NCI-H1092 treated with DMSO at 0.1 percent for 48 hours (cell line): ENCODE measurements around the gene LIMS2.

Experiments
- DNase-seq: peaks from one replicate; lab custom pipeline; 2025; lab: John Stamatoyannopoulos, UW

LIMS2 gene

DNA sequence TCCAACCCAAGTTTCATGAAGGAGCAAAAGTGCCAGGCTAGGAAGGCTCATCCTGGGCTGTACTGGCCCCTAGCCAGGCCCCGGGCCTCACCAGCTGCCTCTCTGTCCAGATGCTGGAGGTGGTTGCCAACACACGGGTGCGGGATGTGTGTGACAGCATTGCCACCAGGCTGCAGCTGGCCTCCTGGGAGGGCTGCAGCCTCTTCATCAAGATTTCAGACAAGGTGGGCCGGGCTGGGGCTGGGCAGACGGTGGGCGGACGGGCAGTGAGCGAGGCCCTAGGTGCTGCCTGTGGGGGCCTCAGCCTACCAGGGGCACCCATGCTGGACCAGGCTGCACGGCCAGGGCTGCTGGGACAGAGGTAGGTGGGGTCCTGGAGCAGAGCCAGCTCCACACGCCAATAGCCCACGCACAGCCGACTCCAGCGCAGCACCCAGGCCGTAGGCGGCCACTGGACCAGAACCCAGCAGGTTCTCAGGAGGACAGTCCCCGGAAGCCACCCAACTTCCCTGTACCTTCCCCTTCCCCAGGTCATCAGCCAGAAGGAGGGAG lies 41.2 kb downstream of the LIMS2 start:
- peak; percentile 6 for DNase-seq

DNA sequence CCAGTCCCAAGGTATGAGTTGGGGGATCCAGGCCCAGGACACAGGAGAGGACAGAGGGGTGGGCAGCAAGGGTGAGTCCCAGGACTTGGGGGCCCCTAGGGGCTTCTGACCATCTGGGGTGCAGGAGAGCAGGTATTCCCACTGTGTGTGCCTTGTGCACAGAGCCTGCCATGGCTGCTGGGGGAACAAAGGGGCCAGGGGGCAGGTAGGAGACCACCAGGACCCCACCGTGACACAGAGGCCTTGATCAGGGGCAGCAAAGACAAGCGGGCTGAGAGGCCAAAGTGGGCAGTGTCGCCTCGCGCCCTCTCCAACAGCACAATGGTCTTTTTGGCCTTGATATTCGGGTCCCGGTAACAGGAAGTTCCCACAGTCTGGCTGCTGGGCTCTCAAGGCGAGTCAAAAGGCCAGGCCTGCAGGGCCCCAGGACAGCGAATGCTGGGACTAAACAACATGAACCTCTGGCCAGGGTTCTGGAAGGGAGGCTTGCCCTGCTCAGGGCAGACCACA lies 41.7 kb downstream of the LIMS2 start:
- no peak for DNase-seq

DNA sequence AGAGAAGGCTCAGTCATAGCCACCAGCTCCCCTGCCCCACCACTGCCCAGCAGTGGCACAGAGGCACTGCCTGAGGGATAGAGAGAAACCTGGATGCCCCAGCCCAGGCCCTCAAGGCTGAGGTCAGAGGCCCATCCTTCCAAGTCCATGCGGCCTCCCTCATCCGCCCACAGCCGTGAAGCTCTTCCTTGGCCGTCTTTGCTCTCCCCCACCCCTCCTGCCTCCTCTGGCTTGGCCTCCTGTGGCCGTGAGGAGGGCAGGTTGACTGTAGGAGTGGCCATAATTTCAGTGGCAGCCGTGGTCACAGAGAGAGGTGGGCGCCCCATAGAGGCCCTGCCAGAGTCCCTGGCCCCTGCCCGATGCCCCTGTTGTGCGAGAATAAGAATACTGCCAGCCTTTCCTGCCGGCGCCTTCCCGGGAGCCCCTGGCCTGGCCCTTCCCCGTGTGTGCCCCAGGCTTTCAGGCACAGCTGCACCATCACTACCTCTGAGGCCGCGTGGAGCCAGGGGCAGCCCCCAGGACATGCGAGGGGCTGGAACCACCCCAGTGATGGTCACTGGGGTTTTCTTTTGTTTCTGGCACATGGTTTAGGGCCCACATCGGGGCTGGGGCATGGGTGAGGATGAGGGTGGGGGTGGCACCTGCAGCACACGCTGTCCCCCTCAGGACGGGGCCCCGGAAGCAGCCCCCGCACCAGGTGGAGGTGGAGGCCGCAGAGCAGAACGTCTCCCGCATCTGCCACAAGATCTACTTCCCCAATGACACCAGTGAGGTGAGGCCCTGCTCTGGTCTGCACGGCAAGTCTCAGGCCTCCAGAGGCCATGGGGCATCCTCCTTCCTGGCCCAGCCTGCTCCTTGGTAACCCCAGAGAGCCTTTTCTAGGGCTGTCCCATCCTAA lies 42.5 kb downstream of the LIMS2 start:
- no peak for DNase-seq

DNA sequence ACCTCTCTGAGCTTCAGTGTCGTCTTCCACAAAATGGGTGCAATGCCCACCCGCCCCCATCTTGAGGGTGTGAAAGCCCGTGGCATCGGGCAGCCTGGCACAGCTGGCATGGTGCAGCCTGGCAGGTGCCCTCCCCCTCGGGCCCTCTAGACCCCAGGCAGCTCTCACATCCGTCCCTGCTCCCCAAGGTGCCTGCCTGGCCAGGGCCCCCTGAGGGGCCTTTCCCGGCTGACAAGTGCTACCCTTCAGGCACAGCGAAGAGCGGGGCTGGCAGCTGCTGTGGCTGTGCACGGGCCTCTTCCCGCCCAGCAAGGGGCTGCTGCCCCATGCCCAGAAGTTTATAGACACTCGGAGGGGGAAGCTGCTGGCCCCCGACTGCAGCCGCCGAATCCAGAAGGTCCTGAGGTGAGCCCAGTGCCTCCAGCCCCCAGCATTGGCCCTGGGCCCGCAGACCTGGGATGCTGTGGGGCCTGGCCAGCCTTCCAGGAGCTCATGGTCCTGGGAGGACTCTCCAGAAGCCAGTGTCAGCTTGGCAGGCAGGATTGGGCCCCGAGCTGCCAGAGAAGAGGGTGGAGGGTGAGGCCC lies 43.2 kb downstream of the LIMS2 start:
- no peak for DNase-seq

DNA sequence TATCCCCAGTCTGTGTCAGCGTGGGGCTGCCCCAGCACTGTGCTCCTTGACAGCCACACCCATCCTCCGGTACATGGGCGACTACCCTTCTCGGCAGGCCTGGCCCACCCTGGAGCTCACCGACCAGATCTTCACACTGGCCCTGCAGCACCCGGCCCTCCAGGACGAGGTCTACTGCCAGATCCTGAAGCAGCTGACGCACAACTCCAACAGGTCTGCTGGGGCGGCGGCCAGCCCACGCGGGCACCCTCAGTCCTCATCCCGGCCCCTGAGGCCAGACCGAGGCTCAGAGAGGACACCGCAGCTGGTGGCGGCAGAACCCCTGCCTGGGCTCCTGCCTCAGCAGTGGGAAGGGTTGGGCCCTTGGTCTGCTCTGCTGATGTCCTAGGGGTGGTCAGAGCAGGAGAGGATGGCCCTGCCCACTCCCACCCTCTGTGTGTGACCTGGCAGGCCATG lies 43.8 kb downstream of the LIMS2 start:
- no peak for DNase-seq

DNA sequence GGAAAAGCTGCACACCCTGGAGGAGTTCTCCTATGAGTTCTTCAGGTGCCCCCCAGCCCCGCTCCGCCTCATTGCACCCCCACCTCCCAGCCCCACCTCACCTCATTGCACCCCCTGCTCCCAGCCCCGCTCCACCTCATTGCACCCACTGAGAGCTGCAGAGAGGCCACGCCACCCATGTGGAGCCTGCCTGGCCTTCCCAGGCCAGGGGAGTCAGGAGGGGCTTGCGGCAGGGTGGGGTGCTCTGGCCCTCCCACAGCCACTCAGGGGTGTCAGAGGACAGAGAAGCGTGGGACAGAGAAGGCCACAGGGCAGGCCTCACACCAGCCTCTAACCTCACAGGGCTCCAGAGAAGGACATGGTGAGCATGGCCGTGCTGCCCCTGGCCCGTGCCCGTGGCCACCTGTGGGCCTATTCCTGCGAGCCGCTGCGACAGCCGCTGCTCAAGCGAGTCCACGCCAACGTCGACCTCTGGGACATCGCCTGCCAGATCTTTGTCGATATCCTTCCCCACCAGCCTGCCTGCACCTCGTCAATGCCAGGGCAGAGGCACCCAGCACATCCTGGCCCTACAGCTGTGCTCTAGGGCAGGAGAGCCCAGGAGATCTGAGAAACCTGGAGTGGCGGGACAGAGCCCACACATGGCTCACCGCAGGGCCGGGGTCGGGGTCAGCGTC lies 44.3 kb downstream of the LIMS2 start:
- no peak for DNase-seq

DNA sequence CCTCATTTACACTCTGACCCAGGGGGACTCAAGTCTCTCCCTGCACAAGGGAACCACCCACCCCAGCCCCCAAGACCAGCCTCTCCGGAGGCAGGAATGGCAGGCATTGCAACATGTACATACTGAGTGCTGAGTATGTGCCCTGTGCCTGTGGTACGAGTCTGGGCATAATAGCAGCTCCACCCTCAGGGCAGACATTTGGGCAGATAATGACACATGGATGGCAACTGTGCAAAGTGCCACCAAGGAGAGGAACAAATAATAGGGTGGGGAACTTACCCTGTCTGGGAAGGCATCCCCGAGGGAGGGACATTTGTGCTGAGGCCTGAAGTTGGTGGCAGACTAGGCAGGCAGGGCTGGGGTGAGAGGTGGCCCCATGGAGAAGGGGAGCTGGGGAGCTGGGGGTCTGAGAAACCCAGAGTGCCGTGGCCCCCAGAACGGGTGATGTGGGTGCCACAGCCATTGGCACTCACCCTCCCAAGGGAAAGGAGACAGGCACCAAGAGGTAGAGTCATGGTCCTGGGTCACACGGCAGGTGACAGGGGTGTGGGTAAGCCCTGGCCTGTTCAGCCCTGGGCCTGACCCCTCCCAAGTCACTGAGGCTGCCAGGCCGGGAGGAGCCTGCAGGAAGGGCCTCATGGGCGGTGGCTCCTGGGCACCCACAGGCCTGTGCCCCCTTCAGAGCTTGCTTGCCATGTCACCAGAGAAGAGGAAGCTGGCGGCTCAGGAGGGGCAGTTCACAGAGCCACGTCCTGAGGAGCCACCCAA lies 45.0 kb downstream of the LIMS2 start:
- no peak for DNase-seq

DNA sequence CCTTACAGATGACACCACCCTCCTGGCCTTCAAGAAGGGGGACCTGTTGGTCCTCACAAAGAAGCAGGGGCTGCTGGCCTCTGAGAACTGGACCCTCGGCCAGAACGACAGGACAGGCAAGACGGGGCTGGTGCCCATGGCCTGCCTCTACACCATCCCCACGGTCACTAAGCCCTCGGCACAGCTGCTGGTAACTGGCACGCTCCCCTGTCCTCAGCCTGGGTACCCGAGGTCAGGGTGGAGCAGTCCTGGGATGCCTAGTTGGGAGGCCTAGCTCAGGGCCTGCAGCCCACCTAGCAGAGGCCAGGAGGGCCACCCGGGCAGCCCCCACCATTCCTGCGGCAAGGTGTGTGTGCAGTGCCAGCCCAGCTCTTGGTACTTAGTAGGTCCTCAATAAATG lies 45.7 kb downstream of the LIMS2 start:
- no peak for DNase-seq

DNA sequence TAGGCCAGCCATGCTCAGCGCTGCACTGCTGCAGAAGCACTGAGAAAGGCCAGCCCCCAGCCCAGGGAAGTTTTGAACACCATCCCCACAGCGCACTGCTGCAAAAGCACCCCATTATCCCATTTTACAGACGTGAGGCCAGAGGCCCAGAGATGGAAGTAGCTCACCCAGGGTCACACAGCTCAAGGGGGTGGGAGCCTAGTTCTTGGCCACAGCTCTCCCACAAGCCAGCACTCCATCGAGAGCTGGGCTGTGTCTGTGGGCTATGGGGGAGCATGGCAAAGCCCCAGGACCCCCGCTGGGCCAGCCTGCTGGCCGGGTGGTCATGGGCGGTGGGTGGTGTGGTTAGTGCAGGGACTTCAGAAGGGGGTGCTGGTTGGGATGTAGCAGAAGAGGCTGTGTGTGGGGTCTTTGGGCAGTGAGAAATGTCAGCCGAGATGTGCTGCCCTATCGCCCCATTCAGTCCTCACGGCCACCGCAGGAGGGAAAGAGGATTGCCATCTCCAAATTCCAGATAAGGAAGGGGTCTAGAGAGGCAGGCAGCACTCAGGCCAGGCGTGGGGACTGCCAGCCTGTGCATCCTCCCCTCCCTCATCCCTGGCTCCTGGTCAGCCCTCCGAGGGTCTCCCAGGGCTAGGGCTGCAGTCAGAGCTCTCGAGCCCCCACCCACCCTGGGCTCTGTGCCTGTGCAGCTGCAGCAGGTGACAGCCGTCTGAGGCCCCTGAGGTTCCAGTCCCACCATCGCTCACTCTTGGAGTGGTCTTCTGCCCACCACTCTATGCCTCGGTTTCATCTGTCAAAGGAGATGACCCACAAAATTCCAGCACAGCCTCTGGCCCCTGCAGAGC lies 46.3 kb downstream of the LIMS2 start:
- no peak for DNase-seq

DNA sequence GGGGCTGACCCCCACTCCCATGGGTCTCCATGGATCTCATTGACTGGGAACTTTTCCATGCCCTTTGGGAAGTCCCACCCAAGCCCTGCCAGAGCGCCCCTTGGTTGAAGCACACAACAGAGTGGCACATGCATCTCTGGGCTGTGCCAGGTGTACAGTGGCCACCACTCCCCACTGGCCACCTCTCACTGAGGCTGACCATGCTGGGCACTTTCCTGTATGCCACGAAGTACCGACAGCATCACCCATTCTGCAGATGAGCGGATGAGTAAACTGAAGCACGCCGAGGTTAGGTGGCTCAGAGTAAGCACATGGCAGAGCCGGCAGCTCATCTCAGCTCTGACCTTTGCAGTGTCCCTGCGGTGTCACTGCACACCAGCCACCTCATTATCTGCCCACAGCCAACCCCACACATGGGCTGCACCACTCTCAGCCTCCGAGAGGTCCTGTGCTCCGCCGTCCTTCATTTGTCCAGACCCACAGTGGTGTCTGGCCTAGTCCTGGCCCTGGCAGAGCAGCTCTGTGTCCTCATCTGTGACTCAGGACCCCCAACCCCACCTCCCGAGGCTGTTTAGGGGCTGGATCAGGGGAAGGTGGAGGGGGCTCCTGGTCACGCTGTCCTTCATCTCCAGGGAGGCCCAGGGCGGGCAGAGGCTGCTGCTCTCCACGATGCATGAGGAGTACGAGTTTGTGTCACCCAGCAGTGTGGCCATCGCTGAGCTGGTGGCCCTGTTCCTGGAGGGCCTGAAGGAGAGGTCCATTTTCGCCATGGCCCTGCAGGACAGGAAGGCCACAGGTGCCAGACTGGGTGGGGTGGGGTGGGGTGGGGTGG lies 47.4 kb downstream of the LIMS2 start:
- no peak for DNase-seq

DNA sequence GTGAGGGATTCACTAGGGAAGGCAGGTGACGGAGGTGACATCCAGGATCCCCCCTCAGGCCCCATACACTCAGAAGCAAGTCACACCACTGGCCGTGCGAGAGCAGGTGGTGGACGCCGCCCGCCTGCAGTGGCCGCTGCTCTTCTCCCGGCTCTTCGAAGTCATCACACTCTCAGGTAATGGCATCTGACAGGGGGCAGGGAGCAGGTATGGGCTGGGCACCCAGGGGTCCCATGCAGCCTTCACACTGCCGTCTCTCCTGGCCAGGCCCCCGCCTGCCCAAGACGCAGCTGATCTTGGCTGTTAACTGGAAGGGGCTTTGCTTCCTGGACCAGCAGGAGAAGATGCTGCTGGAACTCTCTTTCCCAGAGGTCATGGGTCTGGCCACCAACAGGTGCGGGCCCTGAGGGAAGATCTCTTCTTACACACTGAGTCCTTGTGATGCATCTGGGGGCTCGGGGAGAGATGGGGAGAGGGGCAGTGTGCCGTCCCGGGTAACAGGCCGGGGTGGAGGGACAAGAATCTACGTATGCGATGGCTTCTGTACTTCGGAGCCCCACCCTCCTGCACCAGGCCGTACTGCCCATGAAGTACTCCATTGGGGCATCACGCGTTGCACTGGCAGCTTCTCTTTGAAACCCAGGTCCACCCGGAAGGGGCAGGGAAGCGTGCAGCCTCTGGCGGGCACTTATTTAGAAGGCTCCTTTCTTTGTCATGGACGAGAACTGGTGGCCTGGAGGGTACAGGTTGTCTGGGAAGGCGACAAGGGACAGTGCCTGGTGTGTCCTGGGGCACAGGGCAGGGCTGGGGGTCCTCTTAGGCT lies 48.2 kb downstream of the LIMS2 start:
- no peak for DNase-seq

DNA sequence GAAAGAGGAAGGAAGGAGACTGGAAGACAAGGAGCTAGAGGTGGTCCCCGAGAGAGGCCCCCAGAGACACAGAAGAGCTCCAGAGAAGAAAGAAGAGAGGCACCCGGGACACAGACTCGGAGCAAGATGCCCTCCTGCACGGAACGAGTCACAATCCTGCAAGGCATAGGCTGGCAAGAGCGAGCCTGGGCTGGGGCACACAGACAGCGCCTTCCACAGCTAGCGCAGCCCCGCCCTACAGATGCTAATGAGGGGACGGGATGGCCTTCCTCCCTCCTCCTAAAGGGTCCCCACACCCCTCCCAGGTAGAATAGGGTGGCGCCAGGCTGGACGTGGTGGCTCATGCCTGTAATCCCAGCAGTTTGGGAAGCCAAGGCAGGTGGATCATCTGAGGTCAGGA lies 49.2 kb downstream of the LIMS2 start:
- DNase-seq, result no peak

DNA sequence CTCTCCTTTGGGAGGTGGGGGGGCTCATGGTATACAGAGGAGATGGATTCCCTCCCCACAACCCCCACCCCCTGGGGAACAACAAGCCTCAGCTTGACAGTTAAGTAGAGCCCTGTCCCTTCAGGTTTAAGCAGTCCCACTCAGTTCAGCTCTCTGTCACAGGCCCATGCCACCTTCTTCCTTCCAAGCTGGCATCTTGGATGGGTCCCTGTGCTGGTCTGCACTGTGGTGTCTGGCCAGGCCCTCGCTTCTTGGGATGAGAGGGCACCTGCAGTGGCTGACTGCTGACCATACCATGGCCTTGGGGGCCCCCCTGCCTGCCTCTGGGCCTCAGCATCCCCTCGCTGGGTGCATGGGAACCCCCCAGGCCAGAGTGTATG lies 49.8 kb downstream of the LIMS2 start:
- no peak for DNase-seq

DNA sequence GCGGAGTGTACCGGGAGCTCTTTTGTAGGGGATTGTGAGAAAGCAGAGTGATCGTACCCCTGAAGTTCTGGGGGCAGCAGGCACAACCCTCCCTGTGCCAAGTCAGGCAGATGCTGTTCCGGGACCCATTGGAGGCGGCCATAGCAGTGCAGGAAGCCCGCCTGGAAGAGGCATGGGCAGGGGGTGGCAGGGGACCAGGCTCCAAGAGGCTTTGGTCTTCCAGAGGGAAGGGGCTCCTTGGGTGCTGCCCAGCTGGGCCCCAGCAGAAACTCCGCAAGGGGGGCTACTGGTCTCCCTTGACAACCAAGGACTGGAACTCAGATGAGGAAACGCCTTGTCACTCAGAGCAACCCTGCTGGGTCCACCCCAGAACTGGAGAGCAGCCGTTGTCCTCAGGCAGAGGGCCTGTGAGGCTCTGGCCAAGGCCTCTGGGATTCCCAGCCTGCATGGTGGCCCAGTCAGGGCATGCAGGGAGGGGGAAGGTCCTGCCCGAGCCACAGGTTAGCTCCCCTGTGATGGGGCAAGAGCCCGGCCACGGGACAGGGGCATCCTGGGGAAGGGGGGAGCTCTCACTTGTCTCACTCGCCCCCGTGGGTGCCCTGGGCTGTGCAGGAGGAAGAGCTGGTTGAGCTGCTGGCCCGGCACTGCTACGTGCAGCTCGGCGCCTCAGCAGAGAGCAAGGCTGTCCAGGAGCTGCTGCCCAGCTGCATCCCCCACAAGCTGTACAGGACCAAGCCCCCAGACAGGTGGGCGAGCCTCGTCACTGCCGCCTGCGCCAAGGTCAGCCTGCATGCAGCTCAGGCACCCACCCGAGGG lies 50.4 kb downstream of the LIMS2 start:
- no peak for DNase-seq

DNA sequence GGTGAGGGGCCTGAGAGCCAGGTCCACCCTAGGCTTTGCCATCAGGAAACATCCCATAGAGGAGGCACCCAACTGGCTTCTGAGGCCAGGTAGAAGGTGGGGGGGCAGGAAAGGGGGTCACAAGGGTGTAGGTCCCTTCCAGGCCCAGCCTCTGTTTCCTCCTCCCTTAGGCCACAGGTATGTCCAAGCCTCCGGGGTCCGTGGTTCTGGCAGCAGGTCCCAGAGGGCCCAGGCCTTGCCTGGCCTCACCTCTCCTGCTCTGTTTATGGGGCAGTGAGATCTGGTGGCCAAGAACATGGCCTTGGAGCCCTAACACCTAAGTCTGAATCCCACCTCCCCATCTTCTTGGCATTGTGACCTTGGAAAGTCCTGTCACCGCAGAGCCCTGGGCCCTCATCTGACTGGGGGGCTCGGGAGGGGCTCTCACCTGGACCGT lies 51.0 kb downstream of the LIMS2 start:
- DNase-seq, result no peak

DNA sequence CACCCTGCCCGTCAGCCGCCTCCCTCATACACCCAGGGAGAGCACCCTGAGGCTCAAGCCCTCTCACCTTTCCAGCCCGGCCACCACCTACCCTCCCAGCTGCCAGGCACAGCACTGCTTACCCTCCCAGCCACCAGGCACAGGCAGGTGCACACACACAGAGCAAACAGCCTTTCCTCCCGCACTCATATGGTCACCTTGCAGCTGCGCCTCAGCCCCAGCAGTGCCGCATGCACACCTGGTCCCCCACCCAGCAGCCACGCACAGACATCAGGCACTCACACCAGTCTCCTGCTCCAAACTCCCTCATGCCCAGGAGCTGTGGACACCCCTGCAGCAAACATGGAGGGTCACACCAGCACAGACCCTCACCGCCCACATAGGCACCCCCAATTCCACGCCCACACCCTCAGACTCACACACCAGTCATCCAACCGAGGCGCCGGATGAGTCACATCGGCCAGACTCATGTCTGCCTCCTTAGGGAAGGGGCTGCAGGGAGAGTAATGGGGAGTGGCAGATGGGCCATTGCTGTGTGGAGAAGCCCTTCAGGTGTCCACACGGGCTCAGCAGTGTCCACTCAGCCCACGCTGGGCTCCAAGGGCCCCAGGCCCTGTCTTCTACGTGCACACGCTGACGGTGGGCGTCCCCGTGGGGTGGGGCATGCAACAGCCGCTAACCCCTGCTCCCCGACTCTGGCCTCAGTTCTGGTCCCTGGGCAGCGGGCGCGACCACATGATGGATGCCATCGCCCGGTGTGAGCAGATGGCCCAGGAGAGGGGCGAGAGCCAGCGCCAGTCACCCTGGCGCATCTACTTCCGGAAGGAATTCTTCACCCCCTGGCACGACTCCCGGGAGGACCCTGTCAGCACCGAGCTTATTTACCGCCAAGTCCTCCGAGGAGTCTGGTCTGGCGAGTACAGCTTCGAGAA lies 51.7 kb downstream of the LIMS2 start:
- no peak for DNase-seq
